PC-3 (cell line): ENCODE measurements around the gene ETHE1.

ENCODE experiments used
- CTCF ChIP-seq: fragments of 300-600 bp; sonication (generic); conservative IDR thresholded peaks from 2 replicates; pipeline ENCODE4 v1.5.1; 2017; ENCODE audit warnings: antibody characterized with exemption, low read depth, mild to moderate bottlenecking, low read length
- EZH2 ChIP-seq: fragments of 300-600 bp; sonication (generic); IDR thresholded peaks from one replicate; pipeline ENCODE4 v1.6.1; 2017; ENCODE audit warnings: antibody characterized with exemption, mild to moderate bottlenecking, low read length; ENCODE audit not compliant: unreplicated experiment
- EZH2phosphoT487 ChIP-seq: fragments of 300-600 bp; sonication (generic); IDR thresholded peaks from 2 replicates; pipeline ENCODE4 v1.6.1; 2018; ENCODE audit warnings: mild to moderate bottlenecking, antibody characterized with exemption, low read length, borderline replicate concordance

- TF ChIP-seq CTCF (no peak), EZH2 (no peak), EZH2phosphoT487 (no peak)
Observed at GRCh38 chr19:43575955-43576878, 49.2 kb upstream of the ETHE1 start.
